Fibroblast of lung (primary cell): ENCODE data around the gene RING1. TPM values are rescaled to one million over a fixed set of nuclear protein-coding genes. Genes with fewer than 3 reads are reported as not detected.
A peak's percentile ranks its signal among the peaks of the same experiment; 100 is the strongest.

ENCODE experiments used
- DNase-seq, 2 donors: peaks; one replicate each; pipeline versions ENCODE4 v3.0.0 to v3.0.0-alpha.2; 2010; ENCODE audit warnings: low read depth in 2 of 2
- H2AFZ ChIP-seq: 2 replicates; pipeline ENCODE4 v1.5.1; 2012; ENCODE audit warnings: low read length, control low read depth, inconsistent platforms
- H3K27ac ChIP-seq: 2 replicates; pipeline ENCODE4 v1.5.1; 2011; ENCODE audit warnings: low read length, control low read depth; ENCODE audit not compliant: insufficient read depth
- H3K27me3 ChIP-seq: 2 replicates; pipeline ENCODE4 v1.5.1; 2011; ENCODE audit warnings: mild to moderate bottlenecking, low read length; ENCODE audit not compliant: control insufficient read depth, insufficient read depth
- H3K36me3 ChIP-seq: 2 replicates; pipeline ENCODE4 v1.5.1; 2011; ENCODE audit warnings: low read length; ENCODE audit not compliant: control insufficient read depth, insufficient read depth
- H3K4me1 ChIP-seq: 2 replicates; pipeline ENCODE4 v1.5.1; 2011; ENCODE audit warnings: low read length; ENCODE audit not compliant: control insufficient read depth, insufficient read depth; ENCODE audit errors: extremely low read depth
- H3K4me2 ChIP-seq: 2 replicates; pipeline ENCODE4 v1.5.1; 2011; ENCODE audit warnings: low read length, control low read depth; ENCODE audit not compliant: insufficient read depth; ENCODE audit errors: extremely low read depth
- H3K4me3 ChIP-seq, 4 experiments: fragments of 200-600 bp in 1 of 4; sonication (generic) in 1 of 4; replicated peaks in 1 of 4; 2 replicates each; pipeline ENCODE4 v1.5.1; 2011 to 2016; ENCODE audit warnings: low read length in 4 of 4, low read depth in 3 of 4, mild to moderate bottlenecking in 3 of 4, control low read depth in 2 of 4, inconsistent platforms in 1 of 4, mixed read lengths in 1 of 4; ENCODE audit not compliant: insufficient read depth in 1 of 4; ENCODE audit errors: control extremely low read depth in 1 of 4
- H3K79me2 ChIP-seq: 2 replicates; pipeline ENCODE4 v1.5.1; 2012; ENCODE audit warnings: mild to moderate bottlenecking, low read length, inconsistent platforms; ENCODE audit not compliant: control insufficient read depth, insufficient read depth
- H3K9ac ChIP-seq: 2 replicates; pipeline ENCODE4 v1.5.1; 2011; ENCODE audit warnings: mild to moderate bottlenecking, low read length, control low read depth; ENCODE audit not compliant: insufficient read depth
- H3K9me3 ChIP-seq: 2 replicates; pipeline ENCODE4 v1.5.1; 2012; ENCODE audit warnings: low read depth, low read length; ENCODE audit not compliant: control insufficient read depth, insufficient read depth
- H4K20me1 ChIP-seq: 2 replicates; pipeline ENCODE4 v1.5.1; 2011; ENCODE audit warnings: low read length; ENCODE audit not compliant: control insufficient read depth, insufficient read depth; ENCODE audit errors: extremely low read depth
- EZH2 ChIP-seq: IDR thresholded peaks from 2 replicates; pipeline ENCODE4 v1.5.1; 2012; ENCODE audit warnings: low read length, control low read depth, mild to moderate bottlenecking; ENCODE audit errors: missing control alignments
- polyA plus RNA-seq, 2 donors: library from polyadenylated mRNA; depleted of rRNA in 1 of 2; stranded (reverse) in 1 of 2; unstranded in 1 of 2; fragments of >200 nt; gene quantifications; 2 replicates each; pipeline ENCODE4 v1.2.1, GENCODE V29; 2011 to 2012; ENCODE audit warnings: missing spikeins in 1 of 2
- total RNA-seq: library from RNA; depleted of rRNA; stranded (reverse); fragments of >200 nt; gene quantifications from 2 replicates; pipeline ENCODE4 v1.2.1, GENCODE V29; 2014
- TF ChIP-seq, protein P1 (sequence below), 2 donors: IDR thresholded peaks in 1 of 2; conservative IDR thresholded peaks in 1 of 2; 1 replicate in 1 of 2; 2 replicates in 1 of 2; pipeline ENCODE4 v1.5.1; 2011 to 2012; ENCODE audit warnings: low read length in 2 of 2, control low read depth in 1 of 2, inconsistent platforms in 1 of 2, low read depth in 1 of 2, mild to moderate bottlenecking in 1 of 2

The RING1 gene
- total and polyA plus RNA-seq, 2 donors (not counting 1 experiment from before 2014, with no cell fraction given) = 24.7 to 30.6 TPM

GRCh38 chr6:33251395-33252012 is 43.2 kb downstream of the RING1 start:
- no peak overlapping the region for H3K4me3 ChIP-seq
- no peaks in the 10 kb centered on the region for H3K79me2 ChIP-seq
- H3K9me3 ChIP-seq = no peaks in the 10 kb centered on the region
- no peaks in the 10 kb centered on the region for H3K27me3 ChIP-seq
- no peaks in the 10 kb centered on the region for H3K36me3 ChIP-seq
- H3K9ac ChIP-seq = no peak overlapping the region
- TF ChIP-seq EZH2 = no peak
- TF ChIP-seq, protein P1, sequence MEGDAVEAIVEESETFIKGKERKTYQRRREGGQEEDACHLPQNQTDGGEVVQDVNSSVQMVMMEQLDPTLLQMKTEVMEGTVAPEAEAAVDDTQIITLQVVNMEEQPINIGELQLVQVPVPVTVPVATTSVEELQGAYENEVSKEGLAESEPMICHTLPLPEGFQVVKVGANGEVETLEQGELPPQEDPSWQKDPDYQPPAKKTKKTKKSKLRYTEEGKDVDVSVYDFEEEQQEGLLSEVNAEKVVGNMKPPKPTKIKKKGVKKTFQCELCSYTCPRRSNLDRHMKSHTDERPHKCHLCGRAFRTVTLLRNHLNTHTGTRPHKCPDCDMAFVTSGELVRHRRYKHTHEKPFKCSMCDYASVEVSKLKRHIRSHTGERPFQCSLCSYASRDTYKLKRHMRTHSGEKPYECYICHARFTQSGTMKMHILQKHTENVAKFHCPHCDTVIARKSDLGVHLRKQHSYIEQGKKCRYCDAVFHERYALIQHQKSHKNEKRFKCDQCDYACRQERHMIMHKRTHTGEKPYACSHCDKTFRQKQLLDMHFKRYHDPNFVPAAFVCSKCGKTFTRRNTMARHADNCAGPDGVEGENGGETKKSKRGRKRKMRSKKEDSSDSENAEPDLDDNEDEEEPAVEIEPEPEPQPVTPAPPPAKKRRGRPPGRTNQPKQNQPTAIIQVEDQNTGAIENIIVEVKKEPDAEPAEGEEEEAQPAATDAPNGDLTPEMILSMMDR (conservative IDR thresholded peaks at IDR 0.05 in 1 of 2, IDR thresholded peaks at IDR 0.05 in 1 of 2; ENCODE audit: low read depth in 1 of 2, low read length in 2 of 2) = no peak
- no peak overlapping the region for H2AFZ ChIP-seq
- H3K4me2 ChIP-seq = no peak overlapping the region
- H3K4me1 ChIP-seq = peaks cover 16% of the 10 kb centered on the region
- H4K20me1 ChIP-seq = no peaks in the 10 kb centered on the region
- H3K27ac ChIP-seq = no peak overlapping the region
- peak in 1 of 2 donors; percentile 44 for DNase-seq

- DNase-seq = peak in 1 of 2 donors; percentile 55
- TF ChIP-seq, protein P1 (conservative IDR thresholded peaks at IDR 0.05 in 1 of 2, IDR thresholded peaks at IDR 0.05 in 1 of 2; ENCODE audit: low read depth in 1 of 2, low read length in 2 of 2) = no peak
- TF ChIP-seq EZH2 = no peak
- H3K27ac ChIP-seq = no peak overlapping the region
Observed at GRCh38 chr6:33252759-33253158, 44.5 kb downstream of the RING1 start.

DNA sequence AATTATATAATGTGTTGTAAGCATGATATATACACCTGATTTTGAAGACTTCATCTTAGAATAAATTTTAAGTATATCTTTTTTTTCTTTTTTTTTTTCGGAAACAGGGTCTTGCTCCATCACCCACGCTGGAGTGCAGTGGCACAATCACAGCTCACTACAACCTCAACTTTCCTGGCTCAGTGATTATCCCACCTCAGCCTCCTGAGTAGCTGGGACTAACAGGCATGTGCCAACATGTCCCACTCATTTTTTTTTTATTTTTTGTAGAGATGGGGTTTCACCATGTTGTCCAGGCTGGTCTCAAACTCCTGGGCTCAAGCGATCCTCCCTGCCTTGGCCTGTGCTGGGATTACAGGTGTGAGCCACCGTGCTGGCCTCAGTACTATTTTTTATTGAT is 46.3 kb downstream of the RING1 start:
- Histone ChIP-seq H3K9ac (no peak overlapping the region), H3K27me3 (no peaks in the 10 kb centered on the region), H3K36me3 (no peaks in the 10 kb centered on the region), H3K4me1 (peaks cover 7% of the 10 kb centered on the region), H4K20me1 (no peaks in the 10 kb centered on the region), H3K79me2 (no peaks in the 10 kb centered on the region), H3K9me3 (no peaks in the 10 kb centered on the region), H2AFZ (no peak overlapping the region), H3K4me2 (no peak overlapping the region), H3K27ac (no peak overlapping the region), H3K4me3 (no peak overlapping the region)
- DNase-seq = no peak
- TF ChIP-seq EZH2 = no peak

More at GRCh38 chr6:33252759-33253158, 44.5 kb downstream of the RING1 start:
- H3K9me3 ChIP-seq = no peaks in the 10 kb centered on the region
- no peaks in the 10 kb centered on the region for H3K27me3 ChIP-seq
- H3K36me3 ChIP-seq = no peaks in the 10 kb centered on the region
- peaks cover 16% of the 10 kb centered on the region for H3K4me1 ChIP-seq
- no peak overlapping the region for H3K4me3 ChIP-seq
- no peak overlapping the region for H3K9ac ChIP-seq
- no peak overlapping the region for H2AFZ ChIP-seq
- no peaks in the 10 kb centered on the region for H4K20me1 ChIP-seq
- no peak overlapping the region for H3K4me2 ChIP-seq
- no peaks in the 10 kb centered on the region for H3K79me2 ChIP-seq
